ENCODE data around the gene ADGRG2.

The ADGRG2 gene, protein sequence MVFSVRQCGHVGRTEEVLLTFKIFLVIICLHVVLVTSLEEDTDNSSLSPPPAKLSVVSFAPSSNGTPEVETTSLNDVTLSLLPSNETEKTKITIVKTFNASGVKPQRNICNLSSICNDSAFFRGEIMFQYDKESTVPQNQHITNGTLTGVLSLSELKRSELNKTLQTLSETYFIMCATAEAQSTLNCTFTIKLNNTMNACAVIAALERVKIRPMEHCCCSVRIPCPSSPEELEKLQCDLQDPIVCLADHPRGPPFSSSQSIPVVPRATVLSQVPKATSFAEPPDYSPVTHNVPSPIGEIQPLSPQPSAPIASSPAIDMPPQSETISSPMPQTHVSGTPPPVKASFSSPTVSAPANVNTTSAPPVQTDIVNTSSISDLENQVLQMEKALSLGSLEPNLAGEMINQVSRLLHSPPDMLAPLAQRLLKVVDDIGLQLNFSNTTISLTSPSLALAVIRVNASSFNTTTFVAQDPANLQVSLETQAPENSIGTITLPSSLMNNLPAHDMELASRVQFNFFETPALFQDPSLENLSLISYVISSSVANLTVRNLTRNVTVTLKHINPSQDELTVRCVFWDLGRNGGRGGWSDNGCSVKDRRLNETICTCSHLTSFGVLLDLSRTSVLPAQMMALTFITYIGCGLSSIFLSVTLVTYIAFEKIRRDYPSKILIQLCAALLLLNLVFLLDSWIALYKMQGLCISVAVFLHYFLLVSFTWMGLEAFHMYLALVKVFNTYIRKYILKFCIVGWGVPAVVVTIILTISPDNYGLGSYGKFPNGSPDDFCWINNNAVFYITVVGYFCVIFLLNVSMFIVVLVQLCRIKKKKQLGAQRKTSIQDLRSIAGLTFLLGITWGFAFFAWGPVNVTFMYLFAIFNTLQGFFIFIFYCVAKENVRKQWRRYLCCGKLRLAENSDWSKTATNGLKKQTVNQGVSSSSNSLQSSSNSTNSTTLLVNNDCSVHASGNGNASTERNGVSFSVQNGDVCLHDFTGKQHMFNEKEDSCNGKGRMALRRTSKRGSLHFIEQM

DNA sequence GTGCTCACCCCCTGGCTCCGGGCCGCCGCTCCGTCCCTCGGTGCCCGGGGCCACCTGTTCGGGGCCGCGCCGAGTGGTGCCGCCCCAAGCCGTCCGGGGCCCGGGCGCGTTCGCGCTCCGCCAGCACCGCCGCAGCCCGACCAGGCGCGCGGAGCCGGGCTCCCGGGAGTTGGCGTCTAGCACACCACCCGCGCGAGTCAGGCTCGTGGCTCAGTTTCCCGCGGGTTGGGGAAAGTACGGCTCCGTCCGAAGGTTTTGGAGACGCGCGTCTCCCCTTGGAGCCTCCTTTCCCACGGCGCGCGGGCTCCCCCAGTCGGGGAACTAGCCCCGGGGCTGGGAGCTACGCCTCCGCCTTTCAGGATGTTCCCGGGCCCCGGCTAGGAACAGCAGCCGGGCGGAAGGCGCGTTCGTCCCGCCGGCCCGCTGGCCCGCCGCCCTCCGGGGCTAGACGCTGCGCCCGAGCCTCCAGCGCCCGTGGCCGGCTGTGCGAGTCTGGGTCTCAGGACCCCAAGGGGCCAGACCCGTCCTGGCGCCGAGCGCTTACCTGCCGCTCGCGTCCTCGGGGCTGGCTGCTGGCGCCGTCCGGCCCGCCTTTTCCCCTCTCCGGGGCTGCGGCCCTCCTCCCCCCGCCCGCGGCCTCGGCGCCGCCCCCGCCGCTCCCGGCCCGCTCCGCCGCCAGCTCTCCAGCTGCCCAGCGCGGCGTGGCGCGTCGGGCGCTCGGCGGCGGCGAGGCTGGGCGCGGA, at the start of gene ADGRG2:
Gene ADGRG2, minus strand, starts transcription at position 571 of the 743 bp plus-strand sequence. CDS start 53,634 bp downstream, outside the sequence.
- DNase-seq: peak in 2 of 3 experiments; percentile 61 to 75

DNA sequence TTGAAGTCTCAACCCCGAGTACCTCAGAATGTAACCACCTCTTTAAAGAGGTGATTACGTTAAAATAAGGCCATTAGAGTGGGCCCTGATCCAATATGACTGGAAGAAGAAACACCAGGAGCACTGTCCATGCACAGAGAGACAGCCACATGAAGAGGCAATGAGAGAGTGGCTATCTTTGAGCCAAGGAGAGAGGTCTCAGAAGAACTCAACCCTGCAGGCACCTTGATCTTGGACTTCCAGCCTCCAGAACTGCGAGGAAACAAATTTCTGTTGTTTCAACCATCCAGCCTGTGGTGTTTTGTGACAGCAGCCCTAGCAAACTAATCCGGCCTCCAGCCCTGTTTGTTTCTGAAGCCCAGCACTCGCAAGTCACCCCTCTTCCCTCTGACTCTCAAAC, 46.3 kb upstream of the ADGRG2 start:
- DNase-seq: no peak

- no peak for DNase-seq
These were observed 40.6 kb upstream of the ADGRG2 start for GRCh38 chrX:19162851-19163250.

GRCh38 chrX:19156186-19156585, 33.9 kb upstream of the ADGRG2 start:
- DNase-seq: no peak

- no peak for DNase-seq
These were observed 30.5 kb upstream of the ADGRG2 start for GRCh38 chrX:19152762-19153161.

DNA sequence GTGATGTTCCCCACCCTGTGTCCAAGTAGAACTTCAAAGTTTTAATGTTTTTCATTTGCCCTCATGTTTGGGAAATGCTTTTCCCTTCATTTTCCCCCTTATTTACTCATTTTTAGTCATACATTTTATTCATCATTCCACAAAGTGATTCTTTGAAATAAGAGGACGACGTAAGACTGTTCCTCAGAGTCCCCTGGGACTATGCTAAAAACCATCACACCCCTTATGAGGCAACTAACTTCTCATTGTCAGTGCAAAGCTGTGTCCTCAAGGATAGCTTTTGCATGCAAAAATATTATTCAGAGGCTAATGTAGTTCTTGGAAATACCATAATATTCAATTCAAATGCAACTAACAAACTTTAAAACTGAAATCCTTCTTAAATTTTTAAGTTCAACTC, 14.8 kb upstream of the ADGRG2 start:
- no peak for DNase-seq

DNA sequence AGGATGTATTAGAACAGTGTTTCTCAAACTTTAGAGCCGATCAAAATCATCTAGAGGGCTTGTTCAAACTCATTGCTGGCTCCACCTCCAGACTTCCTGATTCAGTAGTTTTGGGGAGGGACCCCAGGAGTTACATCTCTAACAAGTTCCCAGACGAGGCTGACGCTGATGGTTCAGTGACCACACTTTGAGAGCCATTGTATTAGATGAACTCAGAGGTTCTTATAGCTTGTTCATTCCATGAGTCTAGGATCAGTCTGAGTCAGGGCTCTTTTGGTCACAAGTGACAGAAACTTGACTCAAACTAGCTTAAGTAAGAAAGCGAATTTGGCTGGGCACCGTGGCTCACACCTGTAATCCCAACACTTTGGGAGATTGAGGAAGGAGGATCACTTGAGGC, 11.5 kb upstream of the ADGRG2 start:
- DNase-seq: no peak

DNA sequence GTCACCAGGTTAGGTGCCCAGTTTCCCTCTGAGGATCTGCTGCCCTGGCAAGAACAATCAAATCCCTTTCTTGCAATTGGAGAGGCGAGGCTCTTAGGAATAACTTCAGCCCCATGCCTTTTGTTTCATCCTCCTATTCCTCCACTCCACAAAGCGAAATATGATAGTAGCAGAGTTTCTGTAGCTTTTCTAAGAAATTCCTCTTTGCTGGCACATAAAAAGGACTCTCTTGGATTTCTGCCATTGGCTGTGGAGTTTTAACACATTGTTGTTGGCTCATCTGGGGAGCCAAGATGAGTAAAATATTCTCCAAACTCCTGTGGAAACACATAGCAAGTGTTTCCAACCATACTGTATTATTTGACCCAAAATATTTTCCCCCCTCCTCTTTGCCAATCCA, 11.0 kb upstream of the ADGRG2 start:
- no peak for DNase-seq

- no peak for DNase-seq
These were observed 8.4 kb upstream of the ADGRG2 start for GRCh38 chrX:19130628-19131027.

DNA sequence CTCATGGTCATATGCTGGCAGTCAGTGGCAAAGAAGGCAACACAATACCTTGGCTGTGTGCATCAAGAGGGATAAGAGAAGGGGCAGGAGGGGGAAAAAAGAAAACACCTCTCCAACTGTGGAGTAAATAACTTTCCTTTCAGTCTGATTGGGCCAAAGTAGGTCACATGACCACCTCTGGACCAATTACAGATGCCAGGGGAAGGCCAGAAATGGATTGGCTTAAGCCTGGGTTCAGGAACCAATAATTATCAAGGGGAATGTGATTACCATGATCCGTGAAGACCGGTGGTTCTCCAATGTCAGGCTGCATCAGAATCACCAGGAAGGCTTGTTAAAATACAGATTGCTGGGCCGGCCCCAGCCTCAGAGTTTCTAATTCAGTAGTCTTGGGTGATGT, 7.4 kb upstream of the ADGRG2 start:
- no peak for DNase-seq

DNA sequence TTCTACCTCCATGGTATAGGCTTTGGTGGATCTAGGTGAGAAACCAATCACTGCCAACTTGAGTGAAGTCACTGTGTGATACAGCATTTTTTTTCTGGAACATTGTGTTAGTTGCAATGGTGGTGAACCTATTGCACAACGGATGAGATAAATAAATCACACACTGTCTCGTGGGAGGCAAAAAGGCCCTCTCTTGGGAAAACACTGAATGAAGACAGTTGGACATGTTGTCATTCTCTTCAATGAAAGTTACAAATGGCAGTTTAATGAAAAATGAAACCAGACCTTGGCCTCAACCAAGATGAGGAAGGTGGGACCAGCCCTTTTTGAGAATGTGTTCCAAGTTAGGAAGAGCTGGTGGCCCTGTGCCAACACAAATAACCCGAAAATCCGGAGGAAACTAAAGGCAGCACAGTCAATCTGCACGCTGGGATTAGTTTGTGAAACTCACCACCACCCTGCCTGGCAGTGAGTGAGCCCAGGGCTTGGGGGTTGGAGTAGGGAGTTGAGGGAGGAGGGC, 5.4 kb upstream of the ADGRG2 start:
- no peak for DNase-seq

DNA sequence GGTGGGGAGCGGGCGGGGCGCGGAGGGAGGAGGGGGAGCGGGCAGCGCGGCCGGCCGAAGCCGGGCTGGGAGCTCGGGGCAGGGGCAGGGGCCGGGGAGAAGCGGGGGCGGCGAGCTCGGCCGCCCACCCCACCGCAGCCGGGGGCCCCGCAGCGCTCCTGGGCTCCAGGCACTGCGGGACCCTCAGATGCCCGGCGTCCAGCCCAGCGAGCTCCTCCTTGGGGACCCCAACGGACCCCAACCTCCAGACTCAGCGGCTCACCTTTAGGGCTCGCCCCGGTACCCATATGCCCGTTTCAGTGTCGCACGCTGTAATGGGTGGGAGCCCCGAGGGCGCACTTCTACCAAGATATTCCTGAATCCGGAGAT, 357 bp upstream of the ADGRG2 start:
- no peak for DNase-seq

- peak in 1 of 3 experiments; percentile 42 for DNase-seq
These were observed 802 bp downstream of the ADGRG2 start for GRCh38 chrX:19121466-19121865.

DNA sequence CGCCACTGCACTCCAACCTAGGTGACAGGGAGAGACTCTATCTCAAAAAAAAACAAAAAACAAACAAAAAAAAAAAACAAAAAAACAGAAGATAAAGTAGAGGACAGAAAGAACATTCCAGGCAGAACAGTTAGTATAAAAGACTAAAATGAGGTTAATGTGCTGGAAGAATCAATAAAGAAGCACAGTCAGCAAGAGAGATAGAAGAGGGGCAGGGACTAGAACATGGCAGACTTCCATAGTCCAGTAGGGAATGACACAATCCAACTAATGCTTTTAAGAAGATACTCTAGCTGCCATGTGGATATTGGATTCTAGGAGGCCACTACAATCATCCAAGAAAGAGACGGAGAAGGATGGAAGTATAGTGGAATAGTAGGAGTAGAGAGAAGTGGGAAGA, 11.6 kb downstream of the ADGRG2 start:
- DNase-seq: no peak

DNA sequence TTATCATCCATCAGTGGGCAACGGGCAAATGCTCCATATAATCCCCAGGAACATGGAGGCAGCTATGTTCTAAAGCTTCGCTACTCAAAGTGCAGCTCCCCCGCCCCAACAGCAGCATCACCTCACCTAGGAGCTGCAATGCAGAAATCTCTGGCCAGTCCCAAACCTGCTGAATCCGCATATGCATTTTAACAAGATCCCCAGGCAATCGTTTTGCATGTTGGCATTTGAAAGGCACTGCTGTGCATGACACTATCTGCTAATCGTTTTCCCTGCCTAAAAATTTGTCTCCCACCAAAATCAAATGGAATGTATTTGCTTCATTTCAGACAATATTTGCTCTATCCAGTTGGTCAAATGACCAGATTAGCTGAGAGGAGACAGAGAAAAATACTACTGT, 15.2 kb downstream of the ADGRG2 start:
- DNase-seq: no peak

GRCh38 chrX:19100586-19100985, 21.7 kb downstream of the ADGRG2 start:
- DNase-seq: no peak

- DNase-seq: no peak
These were observed 24.6 kb downstream of the ADGRG2 start for GRCh38 chrX:19097553-19098283.

DNA sequence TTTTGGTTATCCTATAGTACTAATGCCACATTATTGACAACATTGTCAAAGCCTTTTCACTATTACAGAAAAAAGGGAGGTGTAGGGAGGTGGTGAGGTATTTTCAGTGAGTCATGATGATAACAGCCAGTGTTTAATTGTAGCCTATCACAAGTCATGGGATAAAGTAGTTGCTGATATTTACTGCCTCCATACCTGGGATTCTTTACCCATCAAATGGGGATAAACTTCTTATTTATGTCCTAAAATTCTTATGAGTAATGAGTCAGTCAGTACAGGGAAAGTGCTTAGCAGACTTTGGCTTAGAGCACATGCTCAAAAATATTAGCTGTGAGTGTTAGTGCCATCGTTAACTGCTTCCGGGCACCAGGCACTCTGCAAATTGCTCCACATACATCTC, 25.7 kb downstream of the ADGRG2 start:
- DNase-seq: no peak

DNA sequence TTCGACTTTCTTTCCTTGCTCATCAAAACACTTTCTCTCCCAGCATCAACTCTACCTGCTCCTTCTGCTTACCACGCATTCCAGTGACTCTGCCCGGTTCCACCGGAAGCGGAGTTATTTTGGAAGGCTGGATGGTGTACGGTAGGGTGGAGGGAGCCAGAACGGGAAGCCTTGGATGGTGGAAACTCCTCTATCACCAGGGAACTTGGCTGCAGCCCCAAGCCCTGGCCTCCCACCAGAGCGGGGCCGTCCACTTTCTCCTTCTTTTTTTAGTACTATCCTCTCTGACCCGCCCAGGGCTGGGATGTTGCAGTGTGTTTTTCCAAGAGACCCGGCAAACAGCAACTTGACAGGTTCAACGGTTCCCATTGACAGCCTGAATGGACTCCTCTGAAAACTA, 27.6 kb downstream of the ADGRG2 start:
- no peak for DNase-seq

DNA sequence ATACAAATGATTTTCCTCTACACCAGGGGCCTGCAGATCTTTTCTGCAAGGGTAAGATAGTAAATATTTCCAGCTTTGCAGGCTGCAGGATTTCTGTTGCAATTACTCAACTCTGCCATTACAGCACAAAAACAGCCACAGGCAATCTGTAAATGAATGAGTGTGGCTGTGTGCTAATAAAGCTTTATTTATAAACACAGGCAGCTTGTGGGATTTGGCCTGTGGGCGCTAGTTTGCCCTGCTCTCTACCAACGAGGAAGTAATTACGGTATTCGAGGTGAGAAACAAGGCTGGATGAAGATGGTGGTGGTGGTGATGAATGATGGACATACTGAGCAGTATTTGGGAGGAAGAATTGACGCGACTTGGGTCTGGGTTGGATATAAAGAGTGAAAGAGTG, 30.7 kb downstream of the ADGRG2 start:
- no peak for DNase-seq

DNA sequence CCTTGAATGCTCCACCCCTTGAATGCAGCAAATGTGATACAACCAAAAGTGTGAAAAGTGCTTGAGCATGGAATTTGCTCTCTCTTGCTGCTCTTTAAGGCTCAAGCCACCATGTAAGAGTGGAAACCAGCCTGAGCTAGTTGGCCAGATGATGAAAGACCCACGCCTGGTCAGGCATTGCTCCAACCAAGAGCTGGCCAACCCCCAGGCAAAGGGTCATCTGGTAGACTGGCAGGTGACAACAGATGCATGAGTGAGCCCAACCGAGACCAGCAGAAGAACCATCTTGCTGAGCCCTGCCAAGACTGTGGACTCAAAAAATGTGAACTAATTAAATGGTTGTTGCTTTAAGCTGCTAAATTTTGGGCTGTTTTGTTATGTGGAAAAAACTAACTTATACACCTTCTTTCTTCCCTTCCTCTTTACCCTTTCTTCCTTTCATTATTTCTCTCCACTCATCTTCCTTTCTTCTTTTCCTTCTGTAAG, 32.7 kb downstream of the ADGRG2 start:
- DNase-seq: no peak

Data from NCI-H1417 (cell line).